Activated CD4-positive, alpha-beta T cell treated with anti-CD3 and anti-CD28 coated beads, Interleukin-2, Interleukin-4, amounts not matched to agents 100 ng/mL and 50 ng/mL, durations not matched to agents 16 hours and 8 hours (primary cell): ENCODE measurements around the gene FSD1L.
"Not testable (repeated sequence)": the region's sequence is repeated elsewhere in the genome, so short reads cannot be mapped to it uniquely, and the experiment has no call there.

ENCODE experiments used
- DNase-seq: peaks from one replicate; pipeline ENCODE4 v3.0.0-alpha.2; 2020; ENCODE audit warnings: low spot score

Gene FSD1L

DNA sequence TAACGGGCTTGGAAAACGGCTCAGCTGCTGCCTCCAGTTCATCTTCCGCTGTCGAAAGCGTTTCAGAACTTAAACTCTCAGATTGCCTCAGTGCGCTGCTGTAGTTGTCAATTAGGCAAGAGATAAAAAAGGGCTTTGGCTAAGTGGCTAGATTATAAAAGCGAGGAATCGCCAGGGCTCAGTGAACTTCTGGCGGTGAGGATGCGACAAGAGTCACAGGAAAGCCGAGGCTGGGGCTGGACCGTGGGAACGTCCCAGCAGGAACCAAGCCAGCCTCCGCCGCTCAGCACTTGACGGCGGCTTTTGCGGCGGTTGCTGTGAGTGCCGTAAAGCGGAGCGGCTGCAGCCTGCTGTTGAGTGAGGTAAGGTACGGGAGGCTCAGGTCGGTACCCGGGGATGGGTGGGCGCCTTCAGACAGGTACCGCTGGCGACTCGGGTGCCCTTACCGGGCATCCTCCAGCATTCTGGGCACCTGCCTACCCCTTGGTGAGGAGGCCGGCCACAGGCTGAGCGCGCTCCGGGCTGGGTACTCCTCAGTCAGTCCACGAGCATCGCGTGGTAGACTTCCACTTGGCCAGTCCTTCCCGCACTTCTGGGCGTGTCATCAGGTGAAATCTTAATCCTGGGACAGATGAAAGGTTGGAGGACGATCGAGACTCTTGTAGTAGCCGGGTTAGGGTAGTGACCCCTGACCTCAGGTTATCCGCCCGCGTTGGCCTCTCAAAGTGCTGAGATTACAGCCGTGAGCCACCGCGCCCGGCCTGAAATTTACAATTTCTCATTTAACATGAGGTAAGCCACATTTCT lies 110.2 kb downstream of the FSD1L start, which contains the start of gene FKTN:
Gene FKTN (plus strand): TSS at position 328 of the 807 bp plus-strand sequence. CDS start 16,902 bp downstream, outside the sequence.
- peak; percentile 87 for DNase-seq

DNA sequence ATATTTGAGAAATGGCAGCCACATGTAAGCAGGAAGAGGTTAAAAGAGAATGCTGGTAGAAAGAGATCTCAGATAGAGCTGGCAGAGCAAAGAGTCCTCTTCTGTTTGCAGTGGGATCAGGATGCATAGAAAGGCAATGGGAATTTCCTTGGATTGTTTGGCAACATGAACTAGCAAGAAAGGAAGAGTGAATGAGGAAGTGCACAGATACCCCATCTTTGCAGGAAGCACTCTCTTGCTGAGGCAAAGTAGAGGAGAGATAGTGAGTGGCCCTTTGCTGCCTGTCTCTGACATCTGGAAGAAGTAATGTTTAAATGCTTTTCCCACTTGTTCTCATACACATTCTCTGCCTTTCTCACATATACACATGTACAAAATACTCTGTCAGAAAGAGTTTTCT lies 124.6 kb downstream of the FSD1L start:
- DNase-seq, result no peak

DNA sequence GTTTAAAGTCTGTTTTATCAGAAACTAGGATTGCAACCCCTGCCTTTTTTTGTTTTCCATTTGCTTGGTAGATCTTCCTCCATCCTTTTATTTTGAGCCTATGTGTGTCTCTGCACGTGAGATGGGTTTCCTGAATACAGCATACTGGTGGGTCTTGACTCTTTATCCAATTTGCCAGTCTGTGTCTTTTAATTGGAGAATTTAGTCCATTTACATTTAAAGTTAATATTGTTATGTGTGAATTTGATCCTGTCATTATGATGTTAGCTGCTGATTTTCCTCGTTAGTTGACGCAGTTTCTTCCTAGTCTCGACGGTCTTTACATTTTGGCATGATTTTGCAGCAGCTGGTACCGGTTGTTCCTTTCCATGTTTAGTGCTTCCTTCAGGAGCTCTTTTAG lies 132.1 kb downstream of the FSD1L start:
- not testable (repeated sequence) for DNase-seq

DNA sequence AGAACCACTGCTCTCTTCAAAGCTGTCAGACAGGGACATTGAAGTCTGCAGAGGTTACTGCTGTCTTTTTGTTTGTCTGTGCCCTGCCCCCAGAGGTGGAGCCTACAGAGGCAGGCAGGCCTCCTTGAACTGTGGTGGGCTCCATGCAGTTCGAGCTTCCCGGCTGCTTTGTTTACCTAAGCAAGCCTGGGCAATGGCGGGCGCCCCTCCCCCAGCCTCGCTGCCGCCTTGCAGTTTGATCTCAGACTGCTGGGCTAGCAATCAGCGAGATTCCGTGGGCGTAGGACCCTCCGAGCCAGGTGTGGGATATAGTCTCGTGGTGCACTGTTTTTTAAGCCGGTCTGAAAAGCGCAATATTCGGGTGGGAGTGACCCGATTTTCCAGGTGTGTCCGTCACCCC lies 133.7 kb downstream of the FSD1L start:
- DNase-seq, result not testable (repeated sequence)

DNA sequence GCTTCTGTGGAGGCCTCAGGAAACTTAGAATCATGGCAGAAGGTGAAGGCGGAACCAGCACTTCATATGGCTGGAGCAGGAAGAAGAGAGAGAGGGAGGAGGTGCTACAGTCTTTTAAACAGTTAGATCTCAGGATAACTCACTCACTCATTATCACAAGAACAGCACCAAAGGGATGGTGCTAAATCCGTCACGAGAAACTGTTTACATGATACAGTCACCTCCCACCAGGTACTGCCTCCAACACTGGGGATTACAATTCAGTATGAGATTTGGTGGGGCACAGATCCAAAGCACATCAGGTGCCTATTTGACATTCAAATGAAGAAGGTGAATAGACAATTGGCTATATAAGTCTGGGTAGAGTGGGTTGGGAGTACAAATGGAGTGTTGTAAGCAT lies 145.3 kb downstream of the FSD1L start:
- no peak for DNase-seq
